A172 (cell line): ENCODE measurements around the gene SLC2A11. TPM values are rescaled to one million over a fixed set of nuclear protein-coding genes. Genes with fewer than 3 reads are reported as not detected.
"Not testable (repeated sequence)": the region's sequence is repeated elsewhere in the genome, so short reads cannot be mapped to it uniquely, and the experiment has no call there.

Experiments used
- DNase-seq: peaks from one replicate; pipeline ENCODE4 v3.0.0-alpha.2; 2015; ENCODE audit warnings: low spot score
- total RNA-seq: library from RNA; depleted of rRNA; stranded (reverse); fragments of >200 nt; shearing (Covaris generic); gene quantifications from 2 replicates; pipeline ENCODE4 v1.2.3, GENCODE V29; 2014; rRNA removed

SLC2A11 gene
- total RNA-seq, 1 experiment from 2014 or later, result 6.8 TPM

DNA sequence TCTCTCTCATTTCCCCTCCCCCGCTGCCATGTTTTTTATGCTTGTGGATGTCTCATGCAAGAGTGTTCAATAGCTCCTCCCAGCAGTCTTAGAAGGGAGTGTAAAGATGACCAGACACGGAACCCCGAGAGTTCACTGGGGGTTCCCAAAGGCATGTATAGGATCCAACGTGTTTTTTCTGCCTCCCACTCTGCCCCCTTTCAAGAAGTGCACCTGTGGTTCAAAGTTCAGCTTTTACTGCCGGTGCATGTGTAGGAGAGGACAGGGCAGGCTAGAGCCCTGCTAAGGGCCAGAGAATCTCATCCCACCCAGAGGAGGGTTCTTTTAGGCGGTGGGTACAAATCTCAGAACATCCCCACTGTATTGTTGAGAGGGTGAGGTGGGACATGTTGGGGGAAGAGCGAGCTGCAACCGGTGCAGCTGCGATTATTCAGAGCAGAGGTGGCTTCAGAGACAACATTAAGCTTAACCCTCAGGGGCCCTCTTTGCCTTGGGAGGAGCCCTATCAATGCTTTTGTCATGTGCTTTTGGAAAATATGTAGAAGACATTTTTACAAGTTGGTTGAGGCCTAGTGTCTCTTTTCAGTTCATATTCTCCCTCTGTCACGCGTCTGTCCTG, 51.0 kb downstream of the SLC2A11 start:
- DNase-seq, result no peak

GRCh38 chr22:23909296-23909898, 51.7 kb downstream of the SLC2A11 start:
- DNase-seq, result no peak

- no peak for DNase-seq
Measured at GRCh38 chr22:23910496-23911190, 53.0 kb downstream of the SLC2A11 start.

DNA sequence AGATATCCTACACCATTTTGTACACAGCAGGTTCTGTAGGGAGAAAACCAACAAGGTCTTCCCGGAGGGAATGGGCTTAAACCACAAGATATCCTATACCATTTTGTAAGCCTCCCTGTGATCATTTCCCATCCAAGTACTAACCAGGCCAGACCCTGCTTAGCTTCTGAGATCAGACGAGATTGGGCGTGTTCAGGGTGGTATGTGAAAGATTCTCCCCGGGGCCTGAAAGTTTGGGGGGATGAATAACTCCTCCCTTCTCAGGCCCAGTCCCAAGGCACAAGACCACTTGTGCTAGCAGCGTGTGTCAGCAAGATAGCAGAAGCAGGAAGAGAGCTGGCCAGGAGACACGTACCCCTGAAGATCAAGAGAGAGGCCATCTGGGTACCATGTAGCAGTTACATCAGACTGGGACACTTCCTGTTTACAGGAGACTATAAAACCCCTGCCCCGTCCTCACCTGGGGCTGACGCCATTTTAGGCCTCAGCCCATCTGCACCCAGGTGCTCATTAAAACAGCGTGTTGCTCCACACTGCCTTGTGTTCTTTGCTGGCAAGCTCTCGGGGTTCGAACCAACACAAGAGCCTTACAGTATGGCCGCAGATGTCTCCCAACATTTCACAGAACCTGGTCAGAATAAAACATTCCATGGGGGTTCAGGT, 53.8 kb downstream of the SLC2A11 start:
- DNase-seq, result no peak

DNA sequence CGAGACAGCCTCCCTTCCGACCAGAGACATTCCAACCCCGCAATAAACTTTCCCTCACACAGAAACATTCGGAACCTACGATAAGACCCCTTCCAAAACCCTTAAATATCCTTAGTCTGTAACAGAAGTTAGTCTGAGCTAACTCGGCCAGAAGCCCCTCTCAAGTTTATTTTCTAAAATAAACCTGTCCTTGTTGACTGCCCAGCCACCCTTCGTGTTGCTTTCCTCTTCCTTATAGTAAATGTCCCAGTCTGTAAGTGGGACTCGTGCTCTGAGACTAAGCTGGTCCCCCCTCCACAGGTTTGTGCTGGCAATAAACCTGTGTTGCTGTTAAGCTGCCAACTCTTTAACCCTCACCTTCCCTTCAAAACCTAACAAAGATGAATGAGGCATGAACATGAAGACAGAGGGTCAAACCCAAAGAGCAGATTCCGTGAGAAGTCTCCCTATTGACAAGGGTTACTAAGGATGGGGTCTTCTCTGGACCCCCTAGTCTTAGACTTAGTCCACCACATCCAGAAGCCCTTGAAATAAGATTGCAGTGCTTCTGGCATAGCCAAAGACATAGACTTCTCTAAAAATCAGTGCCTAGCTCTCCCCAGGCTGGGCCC, 54.7 kb downstream of the SLC2A11 start:
- no peak for DNase-seq

- no peak for DNase-seq
Measured at GRCh38 chr22:23913306-23913660, 55.6 kb downstream of the SLC2A11 start.

- peak; percentile 94 for DNase-seq
Measured at GRCh38 chr22:23913661-23914353, 56.1 kb downstream of the SLC2A11 start.

- DNase-seq, result no peak
Measured at GRCh38 chr22:23915290-23915689, 57.6 kb downstream of the SLC2A11 start.

DNA sequence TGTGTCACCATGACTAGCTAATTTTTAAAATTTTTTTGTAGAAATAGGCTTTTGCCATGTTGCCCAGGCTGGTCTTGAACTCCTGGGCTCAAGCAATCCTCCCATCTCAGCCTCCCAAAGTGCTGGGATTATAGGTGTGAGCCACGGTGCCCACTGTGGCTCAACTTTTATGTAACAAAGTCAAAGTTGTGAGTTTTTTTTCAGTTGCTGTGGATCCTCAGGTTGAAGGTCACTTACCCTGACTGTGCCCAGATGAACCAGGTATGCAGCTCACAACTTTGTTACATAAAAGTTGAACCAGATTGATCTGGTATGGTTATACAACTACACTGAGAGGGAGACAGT, 62.6 kb downstream of the SLC2A11 start:
- DNase-seq, result not testable (repeated sequence)

DNA sequence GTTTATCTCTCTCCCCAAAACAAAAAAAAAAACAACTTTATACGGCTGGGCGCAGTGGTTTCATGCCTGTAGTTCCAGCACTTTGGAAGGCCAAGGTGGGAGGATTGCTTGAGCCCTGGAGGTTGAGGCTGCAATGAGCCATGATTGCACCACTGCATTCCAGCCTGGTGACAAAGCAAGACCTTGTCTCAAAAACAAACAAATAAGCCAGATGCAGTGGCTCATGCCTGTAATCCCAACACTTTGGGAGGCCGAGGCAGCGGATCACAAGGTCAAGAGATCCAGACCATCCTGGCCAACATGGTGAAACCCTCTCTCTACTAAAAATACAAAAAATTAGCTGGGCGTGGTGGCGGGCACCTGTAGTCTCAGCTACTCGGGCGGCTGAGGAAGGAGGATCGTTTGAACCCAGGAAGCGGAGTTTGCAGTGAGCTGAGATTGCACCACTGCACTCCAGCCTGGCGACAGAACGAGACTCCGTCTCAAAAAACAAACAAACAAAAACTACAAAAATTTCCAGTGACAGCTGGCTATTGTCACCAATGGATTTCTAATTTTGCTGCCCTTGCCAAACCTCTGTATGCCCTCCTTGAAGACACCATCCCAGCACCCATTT, 64.0 kb downstream of the SLC2A11 start:
- peak; percentile 4 for DNase-seq

DNA sequence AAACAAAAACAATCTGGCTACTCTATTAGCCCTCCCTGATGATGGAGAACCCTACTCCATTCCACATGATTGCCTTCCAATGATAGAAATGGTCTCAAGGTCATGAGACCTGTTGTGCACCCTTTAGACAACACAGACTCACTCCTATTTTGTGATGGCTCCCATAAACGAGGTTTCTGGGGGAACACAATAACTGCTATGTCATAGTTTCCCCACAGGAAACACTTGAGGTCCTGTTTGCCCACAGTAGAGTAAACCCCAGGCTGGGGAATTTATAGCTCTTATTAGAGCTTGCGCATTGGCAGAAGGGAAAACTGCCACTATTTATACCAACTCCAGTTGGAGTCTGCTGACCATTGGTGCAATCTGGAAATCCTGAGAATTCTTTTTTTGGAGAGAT, 65.2 kb downstream of the SLC2A11 start:
- DNase-seq, result no peak

DNA sequence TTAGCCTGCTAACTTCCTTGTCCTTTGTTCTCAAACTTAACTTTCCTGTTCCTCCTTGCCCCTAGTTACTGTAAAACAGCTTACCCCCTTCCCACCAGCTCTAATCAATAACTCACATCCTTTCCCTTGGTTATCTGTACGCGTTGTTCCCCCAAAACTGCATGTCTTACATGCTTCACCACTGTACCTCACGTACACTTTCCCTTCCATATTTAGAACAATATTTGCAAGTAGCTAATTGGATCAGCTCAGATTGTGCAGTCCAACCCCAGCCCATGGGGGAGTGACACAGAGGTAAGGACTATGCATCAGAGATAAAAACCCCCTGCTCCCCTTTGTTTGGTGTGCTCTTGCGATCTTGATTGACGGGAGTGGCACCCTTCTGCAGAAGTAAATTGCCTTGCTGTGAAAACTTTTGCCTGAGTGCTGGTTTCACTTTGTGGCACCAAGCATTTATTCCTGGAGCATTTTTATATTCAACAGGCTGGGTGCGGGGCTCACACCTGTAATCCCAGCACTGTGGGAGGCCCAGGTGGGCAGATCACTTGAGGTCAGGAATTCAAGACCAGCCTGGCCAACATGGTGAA, 67.4 kb downstream of the SLC2A11 start:
- DNase-seq, result no peak

DNA sequence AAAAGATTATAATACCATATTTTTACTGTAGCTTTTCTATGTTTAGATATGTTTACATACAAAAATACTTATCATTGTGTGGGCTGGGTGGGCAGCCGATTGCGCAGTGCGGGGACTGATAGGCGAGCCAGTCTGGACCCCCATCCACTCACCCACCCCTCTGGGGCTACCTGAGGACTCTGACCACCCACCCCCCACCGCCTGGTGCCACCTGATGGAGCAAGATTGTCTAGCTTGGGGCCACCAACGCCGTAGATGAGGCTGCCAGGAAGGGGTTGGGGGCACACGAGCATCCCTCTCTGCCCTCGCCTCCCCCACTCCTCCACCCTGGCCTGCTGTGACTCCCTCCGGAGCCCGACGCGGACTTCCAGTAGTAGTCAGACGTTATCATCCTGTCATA, 68.9 kb downstream of the SLC2A11 start:
- DNase-seq, result no peak

Other genes with a start within 250 kb of the SLC2A11 start
- not detected in 2 replicates for gene DRICH1, start 225.6 kb upstream of the SLC2A11 start, total RNA-seq
- not detected in 2 replicates for gene RGL4, start 166.9 kb upstream of the SLC2A11 start, total RNA-seq
- 1.7 TPM in 2 replicates for gene ZNF70, start 106.8 kb upstream of the SLC2A11 start, total RNA-seq
- gene VPREB3, start 103.5 kb upstream of the SLC2A11 start, total RNA-seq, result not detected in 2 replicates
- 0.26 and 0.40 TPM in 2 replicates for gene C22orf15, start 94.9 kb upstream of the SLC2A11 start, total RNA-seq
- 2.6 and 17.3 TPM in 2 replicates for gene CHCHD10, start 89.9 kb upstream of the SLC2A11 start, total RNA-seq
- gene MMP11, start 85.0 kb upstream of the SLC2A11 start, total RNA-seq, result 8.2 and 10.3 TPM in 2 replicates
- gene SMARCB1, start 70.9 kb upstream of the SLC2A11 start, total RNA-seq, result 69.1 and 168 TPM in 2 replicates
- 0.79 and 1.7 TPM in 2 replicates for gene DERL3, start 18.9 kb upstream of the SLC2A11 start, total RNA-seq
- 136 and 143 TPM in 2 replicates for gene MIF, start 36.5 kb downstream of the SLC2A11 start, total RNA-seq
- gene GSTT2B, start 103.3 kb downstream of the SLC2A11 start, total RNA-seq, result 6.3 and 7.5 TPM in 2 replicates
- 0.79 and 1.2 TPM in 2 replicates for gene DDTL, start 109.0 kb downstream of the SLC2A11 start, total RNA-seq
- 78.7 and 124 TPM in 2 replicates for gene DDT, start 116.6 kb downstream of the SLC2A11 start, total RNA-seq
- gene GSTT2, start 122.3 kb downstream of the SLC2A11 start, total RNA-seq, result not detected in 2 replicates
- gene GSTT4, start 147.6 kb downstream of the SLC2A11 start, total RNA-seq, result not detected in 2 replicates
- gene CABIN1, start 153.4 kb downstream of the SLC2A11 start, total RNA-seq, result 11.3 and 11.5 TPM in 2 replicates